SK-N-DZ (cell line): Measurements from ENCODE around the gene CDH18.

Experiments used
- DNase-seq: peaks from one replicate; pipeline ENCODE4 v3.0.0-alpha.2; 2015; ENCODE audit warnings: low spot score

CDH18 gene

GRCh38 chr5:19479562-19479961 is 508.4 kb downstream of the CDH18 start:
- no peak for DNase-seq

GRCh38 chr5:19462019-19462418 is 526.0 kb downstream of the CDH18 start:
- no peak for DNase-seq

- no peak for DNase-seq
Observed at GRCh38 chr5:19424506-19424905, 563.5 kb downstream of the CDH18 start.
